GM12873 (cell line): ENCODE results near the gene GPAT3.

Source experiments
- TF ChIP-seq, protein P1 (sequence below): IDR thresholded peaks from 2 replicates; pipeline ENCODE4 v1.5.1; 2012; ENCODE audit warnings: low read depth, mild to moderate bottlenecking, moderate library complexity, low read length, control low read depth; ENCODE audit not compliant: insufficient read depth; ENCODE audit errors: missing control alignments

The GPAT3 gene

DNA sequence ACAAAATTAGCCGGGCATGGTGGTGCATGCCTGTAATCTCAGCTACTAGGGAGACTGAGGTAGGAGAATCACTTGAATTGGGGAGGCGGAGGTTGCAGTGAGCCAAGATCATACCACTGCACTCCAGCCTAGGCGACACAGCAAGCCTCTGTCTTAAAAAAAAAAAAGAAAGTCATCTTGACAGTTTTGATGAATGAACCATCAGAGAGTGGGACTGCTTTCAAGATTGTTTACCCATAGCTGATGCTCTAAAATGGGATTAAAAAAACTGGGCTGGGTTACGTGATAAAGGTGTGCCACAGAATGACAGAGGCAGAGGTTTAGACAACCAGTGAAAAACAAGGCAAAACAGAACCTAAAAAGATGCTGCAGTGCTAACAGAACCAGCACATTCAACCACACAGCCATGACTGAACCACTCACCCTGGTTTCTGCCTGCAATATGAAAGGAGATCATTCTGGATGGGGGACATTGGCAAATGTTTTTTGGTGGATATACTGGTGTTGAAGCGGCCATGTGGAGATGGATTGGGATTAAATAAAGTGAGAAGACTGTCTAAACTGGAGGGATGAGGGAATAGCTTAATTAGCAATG lies 22.2 kb downstream of the GPAT3 start:
- TF ChIP-seq, protein P1, sequence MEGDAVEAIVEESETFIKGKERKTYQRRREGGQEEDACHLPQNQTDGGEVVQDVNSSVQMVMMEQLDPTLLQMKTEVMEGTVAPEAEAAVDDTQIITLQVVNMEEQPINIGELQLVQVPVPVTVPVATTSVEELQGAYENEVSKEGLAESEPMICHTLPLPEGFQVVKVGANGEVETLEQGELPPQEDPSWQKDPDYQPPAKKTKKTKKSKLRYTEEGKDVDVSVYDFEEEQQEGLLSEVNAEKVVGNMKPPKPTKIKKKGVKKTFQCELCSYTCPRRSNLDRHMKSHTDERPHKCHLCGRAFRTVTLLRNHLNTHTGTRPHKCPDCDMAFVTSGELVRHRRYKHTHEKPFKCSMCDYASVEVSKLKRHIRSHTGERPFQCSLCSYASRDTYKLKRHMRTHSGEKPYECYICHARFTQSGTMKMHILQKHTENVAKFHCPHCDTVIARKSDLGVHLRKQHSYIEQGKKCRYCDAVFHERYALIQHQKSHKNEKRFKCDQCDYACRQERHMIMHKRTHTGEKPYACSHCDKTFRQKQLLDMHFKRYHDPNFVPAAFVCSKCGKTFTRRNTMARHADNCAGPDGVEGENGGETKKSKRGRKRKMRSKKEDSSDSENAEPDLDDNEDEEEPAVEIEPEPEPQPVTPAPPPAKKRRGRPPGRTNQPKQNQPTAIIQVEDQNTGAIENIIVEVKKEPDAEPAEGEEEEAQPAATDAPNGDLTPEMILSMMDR = no peak

DNA sequence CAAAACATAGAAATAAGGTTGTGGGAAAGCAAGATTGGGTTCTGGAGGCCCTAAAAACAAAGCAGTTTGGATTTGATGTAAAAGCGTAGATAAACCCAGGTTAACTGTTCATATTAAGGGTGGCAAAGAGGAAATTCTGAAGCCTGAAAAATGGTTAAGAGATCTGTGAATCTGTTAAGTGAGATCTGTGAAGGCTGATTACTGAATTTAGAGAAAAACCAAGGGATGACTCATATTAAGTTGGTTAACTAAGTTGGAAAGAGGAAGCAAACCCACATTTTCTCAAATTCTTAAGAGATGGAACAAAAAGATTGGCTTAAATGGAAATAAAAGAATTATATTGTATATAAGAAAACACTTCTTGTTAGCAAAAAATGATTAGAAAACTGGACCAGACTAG lies 22.8 kb downstream of the GPAT3 start:
- TF ChIP-seq, protein P1 = no peak

DNA sequence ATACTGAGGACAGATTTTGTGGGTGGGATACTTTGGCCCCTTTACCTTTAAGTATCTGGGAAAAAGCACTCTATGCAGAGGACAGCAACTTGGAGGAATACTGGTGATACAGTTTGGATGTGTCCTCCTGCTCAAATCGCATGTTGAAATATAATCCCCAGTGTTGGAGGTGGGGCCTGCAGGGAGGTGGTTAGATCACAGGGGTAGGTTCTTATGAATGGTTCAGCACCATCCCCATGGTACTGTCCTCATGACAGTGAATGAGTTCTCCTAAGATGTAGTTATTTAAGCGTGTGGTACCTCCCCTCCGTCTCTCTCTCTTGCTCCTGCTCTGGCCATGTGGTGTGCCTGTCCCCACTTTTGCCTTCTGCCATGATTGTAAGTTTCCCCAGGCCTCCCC lies 24.6 kb downstream of the GPAT3 start:
- TF ChIP-seq, protein P1 = no peak

DNA sequence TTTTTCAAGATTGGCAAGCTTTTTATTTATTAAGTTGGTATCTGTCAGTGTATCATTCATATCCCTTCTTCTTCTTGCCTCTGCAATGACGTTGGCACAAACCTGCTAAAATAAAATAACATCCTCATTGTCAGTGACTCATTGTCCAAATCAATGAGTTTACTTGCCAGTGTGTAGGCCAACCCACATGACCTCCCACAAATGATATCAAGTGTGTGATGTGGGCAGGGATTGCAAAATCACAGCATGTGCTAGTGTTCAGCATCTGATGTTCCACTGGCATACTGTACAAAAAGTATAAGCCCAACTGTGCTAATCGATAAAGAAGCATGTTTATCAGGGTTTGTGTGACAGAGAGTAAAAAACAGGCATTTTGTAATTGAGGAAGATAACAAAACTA lies 25.5 kb downstream of the GPAT3 start:
- TF ChIP-seq, protein P1 = no peak

DNA sequence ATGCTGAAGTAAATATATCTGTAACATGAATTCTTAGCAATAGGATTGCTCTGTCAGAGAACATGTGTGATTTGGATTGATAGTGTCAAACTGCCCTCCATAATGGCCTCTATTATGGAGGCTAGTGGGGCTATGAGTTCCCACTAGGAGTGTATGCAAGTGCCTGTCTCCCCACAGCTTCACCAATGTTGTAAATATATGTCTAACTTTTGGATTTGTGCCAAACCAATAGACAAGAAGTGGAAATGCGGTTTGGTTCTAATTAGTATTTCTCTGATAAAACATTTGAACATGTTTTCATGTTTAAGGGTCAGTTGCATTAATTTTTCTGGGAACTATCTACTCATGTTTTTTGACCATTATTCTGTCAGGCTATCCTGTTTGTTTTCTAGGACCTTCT lies 28.1 kb downstream of the GPAT3 start:
- TF ChIP-seq, protein P1 = no peak

DNA sequence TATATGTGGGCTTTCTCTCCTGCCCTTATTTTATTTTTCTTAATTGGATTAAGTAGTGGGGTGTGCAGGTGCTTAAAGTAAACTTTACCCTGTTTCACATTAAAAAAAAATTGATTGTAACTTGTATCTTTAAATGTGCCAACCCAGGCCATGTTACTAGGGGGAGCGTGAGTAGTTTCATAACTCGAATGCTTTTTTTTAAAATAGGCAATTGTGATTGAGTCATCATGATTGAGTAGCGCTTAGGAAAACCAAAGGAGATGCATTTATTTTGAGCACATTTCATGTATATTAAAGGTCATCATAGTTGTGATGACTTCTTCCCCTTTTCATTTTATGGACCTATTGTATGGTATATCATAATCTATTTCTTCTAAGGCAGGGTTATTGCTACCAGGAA lies 32.2 kb downstream of the GPAT3 start:
- TF ChIP-seq, protein P1 = no peak

DNA sequence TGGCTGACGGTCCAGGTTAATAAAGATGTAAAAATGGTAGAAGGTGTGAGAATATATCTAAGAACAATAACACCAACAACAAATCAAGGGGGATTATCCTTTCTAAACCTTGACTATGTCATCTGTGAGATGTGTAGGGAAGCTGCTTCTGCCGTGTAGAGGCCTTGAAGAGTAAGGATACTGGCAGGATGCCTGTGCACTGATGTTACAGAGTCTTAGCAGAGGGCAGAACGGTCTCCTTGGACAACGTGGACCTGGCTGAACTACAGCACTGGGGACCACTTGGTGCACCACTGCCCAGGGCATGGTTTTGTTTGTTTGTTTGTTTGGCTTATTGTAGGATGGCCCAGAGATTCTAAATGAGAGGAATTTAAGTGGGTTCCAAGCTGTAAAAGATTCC lies 33.5 kb downstream of the GPAT3 start:
- TF ChIP-seq, protein P1 = no peak
